HepG2 (cell line): ENCODE results near the gene SLC7A11. TPM values are rescaled to one million over a fixed set of nuclear protein-coding genes. Genes with fewer than 3 reads are reported as not detected.
A peak's percentile ranks its signal among the peaks of the same experiment; 100 is the strongest.

Experiments used
- EP300 ChIP-seq, 3 experiments: sonication (generic) in 1 of 3; formaldehyde crosslinking in 1 of 3; IDR thresholded peaks; 2 replicates each; pipeline versions ENCODE4 v1.5.1 to v1.6.1; 2011 to 2020; ENCODE audit warnings: low read depth in 2 of 3, low read length in 2 of 3, borderline replicate concordance in 1 of 3, improper control_type of control experiment in 1 of 3, mild to moderate bottlenecking in 1 of 3, missing genetic modification reagents in 1 of 3, moderate library complexity in 1 of 3
- FOSL2 ChIP-seq: sonication (generic); formaldehyde crosslinking; IDR thresholded peaks from 2 replicates; pipeline ENCODE4 v1.4.0; 2020; ENCODE audit warnings: missing genetic modification reagents
- KAT2B ChIP-seq: fragments of 150-350 bp; IDR thresholded peaks from 2 replicates; pipeline ENCODE4 v1.6.1; 2014; ENCODE audit warnings: low read depth, low read length, borderline replicate concordance
- NCOA5 ChIP-seq: sonication (generic); formaldehyde crosslinking; IDR thresholded peaks from 2 replicates; pipeline ENCODE4 v1.4.0; 2020; ENCODE audit warnings: missing genetic modification reagents
- ZNF235 ChIP-seq: sonication (generic); formaldehyde crosslinking; IDR thresholded peaks from 2 replicates; pipeline ENCODE4 v1.8.1; 2023; ENCODE audit warnings: mild to moderate bottlenecking, missing genetic modification reagents, borderline replicate concordance
- ZNF260 ChIP-seq: sonication (generic); formaldehyde crosslinking; IDR thresholded peaks from 2 replicates; pipeline ENCODE4 v1.4.0; 2020; ENCODE audit warnings: missing genetic modification reagents, low read depth, mild to moderate bottlenecking, borderline replicate concordance
- polyA plus RNA-seq, 8 experiments: library from polyadenylated mRNA; depleted of rRNA in 3 of 8; stranded (reverse) in 7 of 8; unstranded in 1 of 8; fragments of >200 nt; fragmentation: Illumina TruSeq in 4 of 8; extraction: Trizol in 4 of 8; gene quantifications; 2 replicates each; pipeline versions ENCODE4 v1.2.1 to v1.2.3, GENCODE V29; 2011 to 2016; ENCODE audit warnings: low read depth in 4 of 8, missing spikeins in 1 of 8, mixed read lengths in 1 of 8; ENCODE audit not compliant: insufficient read depth in 1 of 8
- total RNA-seq, 5 experiments: library from RNA; depleted of rRNA; stranded (reverse); fragments of >200 nt; fragmentation: Illumina TruSeq; extraction: Trizol; gene quantifications; 2 replicates each; pipeline ENCODE4 v1.2.3, GENCODE V29; 2016; ENCODE audit warnings: low read depth in 1 of 5
- TF ChIP-seq, protein P1 (sequence below), 2 experiments: fragments of 450-650 bp in 1 of 2; sonication (generic) in 1 of 2; formaldehyde crosslinking in 1 of 2; IDR thresholded peaks; 2 replicates each; pipeline versions ENCODE4 v1.6.1 to v1.8.0; 2016 to 2022; ENCODE audit warnings: antibody characterized with exemption in 1 of 2, mild to moderate bottlenecking in 1 of 2, missing genetic modification reagents in 1 of 2

SLC7A11 gene
- total and polyA plus RNA-seq, 2 of the 13 experiments (the other 11 are each of a cell fraction or from before 2014, with no cell fraction given): 15.7 to 17.5 TPM

DNA sequence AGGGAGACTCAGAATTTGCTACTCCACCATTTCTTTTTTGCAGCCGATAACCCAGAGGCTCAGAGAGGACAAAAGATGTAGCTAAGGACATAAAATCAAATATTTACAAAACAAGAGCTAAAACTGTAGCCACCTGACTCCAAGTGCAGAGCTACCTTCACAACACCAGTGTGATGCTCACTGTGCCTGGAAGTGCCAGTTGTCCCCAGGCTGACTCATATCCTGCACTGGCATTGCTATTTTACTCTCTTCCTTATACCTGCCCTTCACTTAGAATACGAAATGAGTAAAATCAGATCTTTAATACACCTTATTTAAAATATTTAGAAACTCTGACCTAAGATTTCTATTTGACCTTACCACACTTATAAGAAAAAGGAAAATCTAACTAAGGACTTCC lies 39.5 kb downstream of the SLC7A11 start (continued):
- TF ChIP-seq ZNF260 (CRISPR knock-in tag) (no peak), KAT2B (no peak), FOSL2 (CRISPR knock-in tag) (peak; percentile 68), EP300 (IDR thresholded peaks at IDR 0.05; ENCODE audit: low read depth in 2 of 2, low read length in 2 of 2) (no peak), EP300 (CRISPR knock-in tag; IDR thresholded peaks at IDR 0.05; ENCODE audit: borderline replicate concordance) (no peak), ZNF235 (no peak), NCOA5 (CRISPR knock-in tag) (no peak)
- TF ChIP-seq, protein P1, sequence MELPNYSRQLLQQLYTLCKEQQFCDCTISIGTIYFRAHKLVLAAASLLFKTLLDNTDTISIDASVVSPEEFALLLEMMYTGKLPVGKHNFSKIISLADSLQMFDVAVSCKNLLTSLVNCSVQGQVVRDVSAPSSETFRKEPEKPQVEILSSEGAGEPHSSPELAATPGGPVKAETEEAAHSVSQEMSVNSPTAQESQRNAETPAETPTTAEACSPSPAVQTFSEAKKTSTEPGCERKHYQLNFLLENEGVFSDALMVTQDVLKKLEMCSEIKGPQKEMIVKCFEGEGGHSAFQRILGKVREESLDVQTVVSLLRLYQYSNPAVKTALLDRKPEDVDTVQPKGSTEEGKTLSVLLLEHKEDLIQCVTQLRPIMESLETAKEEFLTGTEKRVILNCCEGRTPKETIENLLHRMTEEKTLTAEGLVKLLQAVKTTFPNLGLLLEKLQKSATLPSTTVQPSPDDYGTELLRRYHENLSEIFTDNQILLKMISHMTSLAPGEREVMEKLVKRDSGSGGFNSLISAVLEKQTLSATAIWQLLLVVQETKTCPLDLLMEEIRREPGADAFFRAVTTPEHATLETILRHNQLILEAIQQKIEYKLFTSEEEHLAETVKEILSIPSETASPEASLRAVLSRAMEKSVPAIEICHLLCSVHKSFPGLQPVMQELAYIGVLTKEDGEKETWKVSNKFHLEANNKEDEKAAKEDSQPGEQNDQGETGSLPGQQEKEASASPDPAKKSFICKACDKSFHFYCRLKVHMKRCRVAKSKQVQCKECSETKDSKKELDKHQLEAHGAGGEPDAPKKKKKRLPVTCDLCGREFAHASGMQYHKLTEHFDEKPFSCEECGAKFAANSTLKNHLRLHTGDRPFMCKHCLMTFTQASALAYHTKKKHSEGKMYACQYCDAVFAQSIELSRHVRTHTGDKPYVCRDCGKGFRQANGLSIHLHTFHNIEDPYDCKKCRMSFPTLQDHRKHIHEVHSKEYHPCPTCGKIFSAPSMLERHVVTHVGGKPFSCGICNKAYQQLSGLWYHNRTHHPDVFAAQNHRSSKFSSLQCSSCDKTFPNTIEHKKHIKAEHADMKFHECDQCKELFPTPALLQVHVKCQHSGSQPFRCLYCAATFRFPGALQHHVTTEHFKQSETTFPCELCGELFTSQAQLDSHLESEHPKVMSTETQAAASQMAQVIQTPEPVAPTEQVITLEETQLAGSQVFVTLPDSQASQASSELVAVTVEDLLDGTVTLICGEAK (IDR thresholded peaks at IDR 0.05): no peak
- TF ChIP-seq, protein P1 (CRISPR knock-in tag; IDR thresholded peaks at IDR 0.05): no peak
